ENCODE results near the gene PCDHA7.
"Not testable (repeated sequence)": the region's sequence is repeated elsewhere in the genome, so short reads cannot be mapped to it uniquely, and the experiment has no call there.

Gene PCDHA7

GRCh38 chr5:140868721-140869554 lies 34.9 kb downstream of the PCDHA7 start, which contains the start of gene PCDHA11:
PCDHA11 (plus strand) TSS chr5:140868957; CDS start chr5:140869104, 147 bp downstream.
- FAIRE-seq: peak; percentile 97

DNA sequence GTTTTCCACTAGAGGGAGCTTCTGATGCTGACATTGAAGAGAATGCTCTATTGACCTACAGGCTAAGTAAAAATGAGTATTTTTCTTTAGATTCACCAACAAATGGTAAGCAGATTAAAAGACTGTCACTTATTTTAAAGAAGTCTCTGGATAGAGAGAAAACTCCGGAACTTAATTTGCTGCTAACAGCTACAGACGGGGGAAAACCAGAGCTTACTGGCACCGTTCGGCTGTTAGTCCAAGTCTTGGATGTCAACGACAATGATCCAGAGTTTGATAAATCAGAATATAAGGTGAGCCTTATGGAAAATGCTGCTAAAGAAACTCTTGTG lies 35.5 kb downstream of the PCDHA7 start:
- peak; percentile 75 for FAIRE-seq

- FAIRE-seq: no peak
Observed at GRCh38 chr5:140870221-140871201, 36.4 kb downstream of the PCDHA7 start.

GRCh38 chr5:140875085-140876065 lies 41.3 kb downstream of the PCDHA7 start, which contains the start of gene PCDHA12:
PCDHA12 (plus strand) TSS chr5:140875308; CDS start chr5:140875473, 165 bp downstream.
- peak; percentile 94 for FAIRE-seq

DNA sequence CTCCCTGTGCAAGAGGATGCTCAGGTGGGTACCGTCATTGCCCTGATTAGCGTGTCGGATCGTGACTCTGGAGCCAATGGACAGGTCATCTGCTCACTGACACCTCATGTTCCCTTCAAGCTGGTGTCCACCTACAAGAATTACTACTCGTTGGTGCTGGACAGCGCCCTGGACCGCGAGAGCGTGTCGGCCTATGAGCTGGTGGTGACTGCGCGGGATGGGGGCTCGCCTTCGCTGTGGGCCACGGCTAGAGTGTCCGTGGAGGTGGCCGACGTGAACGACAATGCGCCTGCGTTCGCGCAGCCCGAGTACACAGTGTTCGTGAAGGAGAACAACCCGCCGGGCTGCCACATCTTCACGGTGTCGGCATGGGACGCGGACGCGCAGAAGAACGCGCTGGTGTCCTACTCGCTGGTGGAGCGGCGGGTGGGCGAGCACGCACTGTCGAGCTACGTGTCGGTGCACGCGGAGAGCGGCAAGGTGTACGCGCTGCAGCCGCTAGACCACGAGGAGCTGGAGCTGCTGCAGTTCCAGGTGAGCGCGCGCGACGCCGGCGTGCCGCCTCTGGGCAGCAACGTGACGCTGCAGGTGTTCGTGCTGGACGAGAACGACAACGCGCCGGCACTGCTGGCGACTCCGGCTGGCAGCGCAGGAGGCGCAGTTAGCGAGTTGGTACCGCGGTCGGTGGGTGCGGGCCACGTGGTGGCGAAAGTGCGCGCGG lies 42.6 kb downstream of the PCDHA7 start:
- FAIRE-seq: not testable (repeated sequence)

- no peak for FAIRE-seq
Observed at GRCh38 chr5:140877262-140877581, 43.2 kb downstream of the PCDHA7 start.

DNA sequence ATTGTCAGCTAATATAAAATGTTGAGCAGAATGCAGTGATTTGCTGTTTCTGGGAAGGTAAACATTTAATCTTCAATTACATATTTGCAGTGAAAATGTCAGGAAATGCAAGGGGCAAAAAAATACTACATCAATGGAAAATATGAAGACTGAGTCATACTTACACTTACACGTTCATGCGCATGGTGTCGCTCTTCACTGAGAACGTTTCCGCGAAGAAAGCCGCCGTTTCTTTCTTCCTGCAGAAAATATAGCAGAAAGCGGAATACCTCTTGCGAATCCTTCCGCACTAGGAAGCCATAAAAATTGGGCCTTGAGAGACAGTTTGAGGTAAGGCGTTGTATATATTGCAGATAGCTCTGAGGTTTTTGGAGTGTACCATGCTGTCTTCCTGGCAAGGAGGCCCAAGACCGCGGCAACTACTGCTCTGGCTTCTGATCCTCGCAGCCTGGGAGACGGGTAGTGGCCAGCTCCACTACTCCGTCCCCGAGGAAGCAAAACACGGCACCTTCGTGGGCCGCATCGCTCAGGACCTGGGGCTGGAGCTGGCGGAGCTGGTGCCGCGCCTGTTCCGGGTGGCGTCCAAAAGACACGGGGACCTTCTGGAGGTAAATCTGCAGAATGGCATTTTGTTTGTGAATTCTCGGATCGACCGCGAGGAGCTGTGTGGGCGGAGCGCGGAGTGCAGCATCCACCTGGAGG lies 48.0 kb downstream of the PCDHA7 start, which contains the start of gene PCDHA13:
TSS of gene PCDHA13 (plus strand) at position 236 of the 702 bp plus-strand sequence. CDS start at position 381, 145 bp downstream.
- FAIRE-seq: no peak

DNA sequence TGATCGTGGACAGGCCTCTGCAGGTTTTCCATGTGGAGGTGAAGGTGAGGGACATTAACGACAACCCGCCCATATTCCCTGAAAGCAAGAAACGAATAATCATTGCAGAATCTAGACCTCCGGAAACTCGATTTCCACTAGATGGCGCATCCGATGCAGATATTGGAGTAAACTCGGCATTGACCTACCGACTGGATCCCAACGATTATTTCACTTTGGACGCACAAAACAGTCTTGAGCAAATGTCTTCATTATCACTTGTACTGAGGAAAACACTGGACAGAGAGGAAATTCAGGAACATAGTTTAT lies 48.5 kb downstream of the PCDHA7 start:
- no peak for FAIRE-seq

DNA sequence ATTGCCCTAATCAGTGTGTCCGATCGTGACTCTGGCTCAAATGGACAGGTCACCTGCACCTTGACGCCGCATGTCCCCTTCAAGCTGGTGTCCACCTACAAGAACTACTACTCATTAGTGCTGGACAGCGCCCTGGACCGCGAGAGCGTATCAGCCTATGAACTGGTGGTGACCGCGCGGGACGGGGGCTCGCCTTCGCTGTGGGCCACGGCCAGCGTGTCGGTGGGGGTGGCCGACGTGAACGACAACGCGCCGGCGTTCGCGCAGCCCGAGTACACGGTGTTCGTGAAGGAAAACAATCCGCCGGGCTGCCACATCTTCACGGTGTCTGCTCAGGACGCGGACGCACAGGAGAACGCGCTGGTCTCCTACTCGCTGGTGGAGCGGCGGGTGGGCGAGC lies 49.3 kb downstream of the PCDHA7 start:
- FAIRE-seq: no peak

DNA sequence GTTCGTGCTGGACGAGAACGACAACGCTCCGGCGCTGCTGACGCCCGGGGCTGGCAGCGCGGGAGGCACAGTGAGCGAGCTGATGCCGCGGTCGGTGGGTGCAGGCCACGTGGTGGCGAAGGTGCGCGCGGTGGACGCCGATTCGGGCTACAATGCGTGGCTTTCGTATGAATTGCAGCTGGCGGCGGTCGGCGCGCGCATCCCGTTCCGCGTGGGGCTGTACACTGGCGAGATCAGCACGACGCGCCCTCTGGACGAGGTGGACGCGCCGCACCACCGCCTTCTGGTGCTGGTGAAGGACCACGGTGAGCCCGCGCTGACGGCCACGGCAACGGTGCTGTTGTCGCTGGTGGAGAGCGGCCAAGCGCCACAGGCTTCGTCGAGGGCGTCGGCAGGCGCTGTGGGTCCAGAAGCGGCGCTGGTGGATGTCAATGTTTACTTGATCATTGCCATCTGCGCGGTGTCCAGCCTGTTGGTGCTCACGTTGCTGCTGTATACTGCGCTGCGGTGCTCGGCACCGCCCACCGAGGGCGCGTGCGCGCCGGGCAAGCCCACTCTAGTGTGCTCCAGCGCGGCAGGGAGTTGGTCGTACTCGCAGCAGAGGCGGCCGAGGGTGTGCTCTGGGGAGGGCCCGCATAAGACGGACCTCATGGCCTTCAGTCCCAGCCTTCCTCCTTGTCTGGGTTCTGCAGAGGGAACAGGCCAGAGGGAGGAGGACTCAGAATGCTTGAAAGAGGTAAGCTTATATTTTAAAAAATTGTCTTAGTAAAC lies 50.0 kb downstream of the PCDHA7 start:
- no peak for FAIRE-seq

Data from A204.1 (cell line).